IMR-90 (cell line): Measurements from ENCODE around the gene DAB1. TPM values are rescaled to one million over a fixed set of nuclear protein-coding genes. Genes with fewer than 3 reads are reported as not detected.

Experiments used
- ATAC-seq: fragments of 200-7000 bp; cut with Tn5 transposase; 2 replicates; pipeline ENCODE4 v1.9.1; 2020; ENCODE audit warnings: low read depth, mild to moderate bottlenecking, moderate library complexity
- BruUV-seq: library from RNA; stranded (reverse); fragments of 400-500 nt; replicated peaks from 2 replicates; lab custom pipeline; 2021; lab: Mats Ljungman, UMichigan
- CTCF ChIA-PET: fragments of 300-600 bp; formaldehyde crosslinking; extraction: SDS; loops from one replicate; lab custom pipeline; 2021; ENCODE audit warnings: antibody characterized with exemption; lab: Yijun Ruan, JAX
- POLR2A ChIA-PET: fragments of 300-600 bp; sonication (Branson Sonifier 250); formaldehyde crosslinking; loops from one replicate; lab custom pipeline; 2022; ENCODE audit warnings: antibody characterized with exemption; ENCODE audit not compliant: unreplicated experiment; lab: Charles Lee
- DNase-seq: peaks from one replicate; pipeline ENCODE4 v3.0.0; 2013
- H2AFZ ChIP-seq: replicated peaks from 2 replicates; pipeline ENCODE3; 2013; ENCODE audit warnings: low read length, mild to moderate bottlenecking; ENCODE audit not compliant: poor library complexity
- H2AK5ac ChIP-seq: 2 replicates; pipeline ENCODE4 v1.6.1; 2013; ENCODE audit warnings: low read depth, low read length, inconsistent platforms
- H2AK9ac ChIP-seq: replicated peaks from 2 replicates; pipeline ENCODE3; 2013; ENCODE audit warnings: mild to moderate bottlenecking, low read depth, low read length, moderate library complexity; ENCODE audit not compliant: poor library complexity
- H2BK120ac ChIP-seq: 2 replicates; pipeline ENCODE4 v1.6.1; 2013; ENCODE audit warnings: low read depth, low read length, inconsistent platforms
- H2BK15ac ChIP-seq: 3 replicates; pipeline ENCODE4 v1.6.1; 2013; ENCODE audit warnings: low read depth, low read length, inconsistent platforms
- H2BK20ac ChIP-seq: 2 replicates; pipeline ENCODE4 v1.6.1; 2013; ENCODE audit warnings: low read depth, mild to moderate bottlenecking, inconsistent platforms, low read length, moderate library complexity
- H2BK5ac ChIP-seq: 2 replicates; pipeline ENCODE4 v1.6.1; 2013; ENCODE audit warnings: mild to moderate bottlenecking, low read depth, low read length, inconsistent platforms; ENCODE audit not compliant: poor library complexity, severe bottlenecking
- H3K14ac ChIP-seq: replicated peaks from 2 replicates; pipeline ENCODE4 v1.6.1; 2013; ENCODE audit warnings: low read depth, low read length, inconsistent platforms
- H3K18ac ChIP-seq: 2 replicates; pipeline ENCODE4 v1.6.1; 2013; ENCODE audit warnings: low read depth, low read length, control low read depth
- H3K23ac ChIP-seq: 2 replicates; pipeline ENCODE4 v1.6.1; 2013; ENCODE audit warnings: low read depth, low read length, inconsistent platforms
- H3K27ac ChIP-seq: 2 replicates; pipeline ENCODE4 v1.5.1; 2013; ENCODE audit warnings: mild to moderate bottlenecking, control low read depth, low read length; ENCODE audit not compliant: insufficient read depth
- H3K27me3 ChIP-seq: 2 replicates; pipeline ENCODE4 v1.6.1; 2013; ENCODE audit warnings: low read length; ENCODE audit not compliant: control insufficient read depth, insufficient read depth
- H3K36me3 ChIP-seq: 2 replicates; pipeline ENCODE4 v1.6.1; 2013; ENCODE audit warnings: low read length, mixed read lengths; ENCODE audit not compliant: control insufficient read depth, insufficient read depth
- H3K4ac ChIP-seq: 2 replicates; pipeline ENCODE4 v1.6.1; 2013; ENCODE audit warnings: low read depth, low read length, inconsistent platforms
- H3K4me1 ChIP-seq: 2 replicates; pipeline ENCODE4 v1.6.1; 2013; ENCODE audit warnings: low read length, mixed read lengths; ENCODE audit not compliant: control insufficient read depth, insufficient read depth
- H3K4me2 ChIP-seq: 2 replicates; pipeline ENCODE4 v1.6.1; 2013; ENCODE audit warnings: low read depth, mild to moderate bottlenecking, control low read depth, low read length, moderate library complexity
- H3K4me3 ChIP-seq: 2 replicates; pipeline ENCODE4 v1.5.1; 2013; ENCODE audit warnings: low read depth, mild to moderate bottlenecking, control low read depth, low read length, moderate library complexity; ENCODE audit not compliant: insufficient read depth
- H3K56ac ChIP-seq: 2 replicates; pipeline ENCODE4 v1.6.1; 2013; ENCODE audit warnings: low read length, inconsistent platforms; ENCODE audit not compliant: insufficient read depth; ENCODE audit errors: extremely low read depth
- H3K79me1 ChIP-seq, 2 experiments: 2 replicates each; pipeline ENCODE4 v1.6.1; 2013; ENCODE audit warnings: low read length in 2 of 2, inconsistent platforms in 1 of 2, low read depth in 1 of 2
- H3K9ac ChIP-seq: 2 replicates; pipeline ENCODE4 v1.6.1; 2013; ENCODE audit warnings: low read depth, low read length, control low read depth
- H3K9me1 ChIP-seq: 2 replicates; pipeline ENCODE4 v1.6.1; 2013; ENCODE audit warnings: low read length, inconsistent platforms; ENCODE audit not compliant: insufficient read depth
- H3K9me3 ChIP-seq: 2 replicates; pipeline ENCODE4 v1.6.1; 2013; ENCODE audit warnings: low read length; ENCODE audit not compliant: control insufficient read depth, insufficient read depth
- H4K20me1 ChIP-seq: 2 replicates; pipeline ENCODE4 v1.6.1; 2013; ENCODE audit warnings: low read length, inconsistent platforms; ENCODE audit not compliant: insufficient read depth
- H4K5ac ChIP-seq: 2 replicates; pipeline ENCODE4 v1.6.1; 2013; ENCODE audit warnings: mild to moderate bottlenecking, low read depth, low read length, control low read depth
- H4K8ac ChIP-seq, 2 experiments: 2 replicates each; pipeline ENCODE4 v1.6.1; 2013; ENCODE audit warnings: low read depth in 2 of 2, low read length in 2 of 2, control low read depth in 1 of 2, inconsistent platforms in 1 of 2
- H4K91ac ChIP-seq: 2 replicates; pipeline ENCODE4 v1.6.1; 2013; ENCODE audit warnings: low read depth, low read length, inconsistent platforms; ENCODE audit not compliant: insufficient read depth
- CHD1 ChIP-seq: IDR thresholded peaks from 2 replicates; pipeline ENCODE4 v1.6.1; 2012; ENCODE audit warnings: low read depth, low read length, improper control_type of control experiment
- CTCF ChIP-seq: conservative IDR thresholded peaks from 2 replicates; pipeline ENCODE4 v1.5.1; 2012; ENCODE audit warnings: mild to moderate bottlenecking, low read depth, low read length, improper control_type of control experiment
- ELK1 ChIP-seq: fragments of 150-350 bp; IDR thresholded peaks from 2 replicates; pipeline ENCODE4 v1.6.1; 2016; ENCODE audit warnings: low read depth, mild to moderate bottlenecking, low read length, moderate library complexity, borderline replicate concordance
- MAZ ChIP-seq: IDR thresholded peaks from 2 replicates; pipeline ENCODE4 v1.6.1; 2012; ENCODE audit warnings: low read depth, mild to moderate bottlenecking, low read length, improper control_type of control experiment, moderate library complexity, borderline replicate concordance
- NFE2L2 ChIP-seq: fragments of 150-350 bp; IDR thresholded peaks from 2 replicates; pipeline ENCODE4 v1.6.1; 2016; ENCODE audit warnings: low read depth, mild to moderate bottlenecking, low read length
- RAD21 ChIP-seq: IDR thresholded peaks from 2 replicates; pipeline ENCODE4 v1.6.1; 2012; ENCODE audit warnings: low read length, improper control_type of control experiment
- RFX5 ChIP-seq: IDR thresholded peaks from 2 replicates; pipeline ENCODE4 v1.8.0; 2012; ENCODE audit warnings: low read depth, mild to moderate bottlenecking, low read length, moderate library complexity
- USF2 ChIP-seq: fragments of 150-350 bp; IDR thresholded peaks from 2 replicates; pipeline ENCODE4 v1.6.1; 2017; ENCODE audit warnings: mild to moderate bottlenecking, antibody characterized with exemption, low read length, low read depth
- WGBS, 2 experiments: methylation state at CpG; one replicate each; pipeline versions ENCODE4 v1.1.5 to v1.1.7; 2013; ENCODE audit warnings: missing lambda C conversion rate in 2 of 2; ENCODE audit not compliant: insufficient read length in 1 of 2; ENCODE audit errors: extremely low coverage in 2 of 2; 5-methylcytosine and 5-hydroxymethylcytosine counted together
- dilution Hi-C: fragments of 300-500 bp; cut with HindIII; formaldehyde crosslinking; loops from one replicate; pipeline ENCODE4 v1.14.3; 2018; ENCODE audit warnings: low sequenced_read_pairs; ENCODE audit not compliant: unreplicated experiment
- in situ Hi-C: fragments of 300-500 bp; cut with MboI; formaldehyde crosslinking; loops from 3 replicates; pipeline ENCODE4 v1.14.3; 2019; ENCODE audit warnings: low sequenced_read_pairs, inconsistent platforms, mixed read lengths
- intact Hi-C: fragments of 100-400 bp; cut with micrococcal nuclease; formaldehyde crosslinking; loops from 2 replicates; pipeline ENCODE4 v1.10.0; 2022
- polyA plus RNA-seq, 3 experiments: library from polyadenylated mRNA; depleted of rRNA; stranded (reverse); fragments of >200 nt; gene quantifications; 2 replicates each; pipeline ENCODE4 v1.2.3, GENCODE V29; 2012; ENCODE audit warnings: low replicate concordance in 1 of 3
- total RNA-seq: library from RNA; depleted of rRNA; stranded (reverse); fragments of >200 nt; gene quantifications from 2 replicates; pipeline ENCODE4 v1.2.3, GENCODE V29; 2012

The DAB1 gene
- total and polyA plus RNA-seq, 2 of the 4 experiments (the other 2 are of a cell fraction), result 0.18 to 0.41 TPM

GRCh38 chr1:56957931-56958330, 465.9 kb downstream of the DAB1 start:
- BruUV-seq, result no TSS peak
- H3K14ac ChIP-seq, result no peak overlapping the region
- H3K18ac ChIP-seq, result no peak overlapping the region
- no peak overlapping the region for H2AK9ac ChIP-seq
- H3K79me1 ChIP-seq, result no peaks in the 10 kb centered on the region
- WGBS, 2 experiments, result no CpG with 5 or more reads among the region's 3 CpGs
- H4K8ac ChIP-seq, result no peak overlapping the region
- H3K36me3 ChIP-seq, result no peaks in the 10 kb centered on the region
- no peak overlapping the region for H3K27ac ChIP-seq
- no peak overlapping the region for H4K5ac ChIP-seq
- intact Hi-C loops, result no loop called here
- no peak overlapping the region for H2BK120ac ChIP-seq
- no peak overlapping the region for H2AFZ ChIP-seq
- CTCF ChIA-PET, result no interaction called here
- H2BK5ac ChIP-seq, result no peak overlapping the region
- no peak overlapping the region for H3K9ac ChIP-seq
- no peak overlapping the region for H3K56ac ChIP-seq
- no peaks in the 10 kb centered on the region for H4K20me1 ChIP-seq
- dilution Hi-C loops, result no loop called here
- in situ Hi-C loops, result no loop called here
- H3K9me3 ChIP-seq, result no peaks in the 10 kb centered on the region
- POLR2A ChIA-PET, result no interaction called here
- DNase-seq, result no peak
- no peaks in the 10 kb centered on the region for H3K9me1 ChIP-seq
- no peak overlapping the region for H3K23ac ChIP-seq
- no peak overlapping the region for H2BK15ac ChIP-seq
- no peak overlapping the region for H3K4me3 ChIP-seq
- no peak overlapping the region for H4K91ac ChIP-seq
- no peak overlapping the region for H2AK5ac ChIP-seq
- ATAC-seq, result no peak
- H3K4me1 ChIP-seq, result no peaks in the 10 kb centered on the region
- H3K4ac ChIP-seq, result no peak overlapping the region
- no peak overlapping the region for H3K4me2 ChIP-seq
- H2BK20ac ChIP-seq, result no peak overlapping the region
- TF ChIP-seq ELK1, result no peak
- TF ChIP-seq CTCF, result no peak
- no peak for TF ChIP-seq MAZ
- TF ChIP-seq USF2, result no peak
- TF ChIP-seq CHD1, result no peak
- no peak for TF ChIP-seq RAD21
- TF ChIP-seq RFX5, result no peak
- no peak for TF ChIP-seq NFE2L2
- no peaks in the 10 kb centered on the region; the same call in none of the 2 replicates for H3K27me3 ChIP-seq
